Hematopoietic multipotent progenitor cell (in vitro differentiated cells): ENCODE results near the gene GPRIN1. TPM values are rescaled to one million over a fixed set of nuclear protein-coding genes. Genes with fewer than 3 reads are reported as not detected.

Experiments
- DNase-seq, 3 donors: peaks; one replicate each; pipeline ENCODE4 v3.0.0-alpha.2; 2011 to 2015; ENCODE audit warnings: low read depth in 2 of 3, low spot score in 2 of 3
- total RNA-seq: library from RNA; depleted of rRNA; stranded (reverse); fragments of >200 nt; gene quantifications from one replicate; pipeline ENCODE4 v1.2.3, GENCODE V29; 2012

The GPRIN1 gene
- total RNA-seq, 1 donor: under 0.01 TPM

GRCh38 chr5:176643491-176644219 is 33.7 kb upstream of the GPRIN1 start:
- no peak for DNase-seq

- no peak for DNase-seq
These were observed 32.9 kb upstream of the GPRIN1 start for GRCh38 chr5:176642675-176643490.

GRCh38 chr5:176640616-176641015 is 30.7 kb upstream of the GPRIN1 start:
- DNase-seq: no peak

GRCh38 chr5:176639981-176640380 is 30.0 kb upstream of the GPRIN1 start:
- DNase-seq: no peak

- DNase-seq: no peak
These were observed 29.3 kb upstream of the GPRIN1 start for GRCh38 chr5:176639208-176639607.

GRCh38 chr5:176638437-176638836 is 28.5 kb upstream of the GPRIN1 start:
- DNase-seq: no peak

- no peak for DNase-seq
These were observed 27.6 kb upstream of the GPRIN1 start for GRCh38 chr5:176637556-176637955.

GRCh38 chr5:176636426-176636825 is 26.5 kb upstream of the GPRIN1 start:
- DNase-seq: no peak

GRCh38 chr5:176633598-176633997 is 23.6 kb upstream of the GPRIN1 start:
- no peak for DNase-seq

- DNase-seq: no peak
These were observed 22.8 kb upstream of the GPRIN1 start for GRCh38 chr5:176632745-176633144.

GRCh38 chr5:176631383-176632200 is 21.6 kb upstream of the GPRIN1 start:
- DNase-seq: no peak

- no peak for DNase-seq
These were observed 20.8 kb upstream of the GPRIN1 start for GRCh38 chr5:176630681-176631222.

- peak in 2 of 3 donors; percentile 46 to 57 for DNase-seq
These were observed 20.1 kb upstream of the GPRIN1 start, which contains the start of the genes EIF4E1B and SNCB for GRCh38 chr5:176629853-176630680. EIF4E1B (plus strand) TSS chr5:176630675; CDS start chr5:176642788, 12,113 bp downstream. SNCB (minus strand) TSS chr5:176630534; CDS start chr5:176629654, 880 bp downstream.

- no peak for DNase-seq
These were observed 19.4 kb upstream of the GPRIN1 start for GRCh38 chr5:176629317-176629852.

- DNase-seq: no peak
These were observed 18.7 kb upstream of the GPRIN1 start for GRCh38 chr5:176628406-176629228.

GRCh38 chr5:176627582-176627981 is 17.6 kb upstream of the GPRIN1 start:
- no peak for DNase-seq

- DNase-seq: no peak
These were observed 16.9 kb upstream of the GPRIN1 start for GRCh38 chr5:176626876-176627236.

GRCh38 chr5:176625966-176626875 is 16.3 kb upstream of the GPRIN1 start:
- DNase-seq: no peak
